GM10266 (cell line): ENCODE measurements around the gene AP5M1.
"Not testable (repeated sequence)": the region's sequence is repeated elsewhere in the genome, so short reads cannot be mapped to it uniquely, and the experiment has no call there.

Experiments
- DNase-seq: peaks from one replicate; pipeline ENCODE4 v3.0.0; 2012; ENCODE audit errors: extremely low spot score
- TF ChIP-seq, protein P1 (sequence below): IDR thresholded peaks from 2 replicates; pipeline ENCODE4 v1.5.1; 2012; ENCODE audit warnings: mild to moderate bottlenecking, low read depth; ENCODE audit not compliant: control insufficient read depth, insufficient read depth; ENCODE audit errors: missing control alignments

AP5M1 gene, protein sequence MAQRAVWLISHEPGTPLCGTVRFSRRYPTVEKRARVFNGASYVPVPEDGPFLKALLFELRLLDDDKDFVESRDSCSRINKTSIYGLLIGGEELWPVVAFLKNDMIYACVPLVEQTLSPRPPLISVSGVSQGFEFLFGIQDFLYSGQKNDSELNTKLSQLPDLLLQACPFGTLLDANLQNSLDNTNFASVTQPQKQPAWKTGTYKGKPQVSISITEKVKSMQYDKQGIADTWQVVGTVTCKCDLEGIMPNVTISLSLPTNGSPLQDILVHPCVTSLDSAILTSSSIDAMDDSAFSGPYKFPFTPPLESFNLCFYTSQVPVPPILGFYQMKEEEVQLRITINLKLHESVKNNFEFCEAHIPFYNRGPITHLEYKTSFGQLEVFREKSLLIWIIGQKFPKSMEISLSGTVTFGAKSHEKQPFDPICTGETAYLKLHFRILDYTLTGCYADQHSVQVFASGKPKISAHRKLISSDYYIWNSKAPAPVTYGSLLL

DNA sequence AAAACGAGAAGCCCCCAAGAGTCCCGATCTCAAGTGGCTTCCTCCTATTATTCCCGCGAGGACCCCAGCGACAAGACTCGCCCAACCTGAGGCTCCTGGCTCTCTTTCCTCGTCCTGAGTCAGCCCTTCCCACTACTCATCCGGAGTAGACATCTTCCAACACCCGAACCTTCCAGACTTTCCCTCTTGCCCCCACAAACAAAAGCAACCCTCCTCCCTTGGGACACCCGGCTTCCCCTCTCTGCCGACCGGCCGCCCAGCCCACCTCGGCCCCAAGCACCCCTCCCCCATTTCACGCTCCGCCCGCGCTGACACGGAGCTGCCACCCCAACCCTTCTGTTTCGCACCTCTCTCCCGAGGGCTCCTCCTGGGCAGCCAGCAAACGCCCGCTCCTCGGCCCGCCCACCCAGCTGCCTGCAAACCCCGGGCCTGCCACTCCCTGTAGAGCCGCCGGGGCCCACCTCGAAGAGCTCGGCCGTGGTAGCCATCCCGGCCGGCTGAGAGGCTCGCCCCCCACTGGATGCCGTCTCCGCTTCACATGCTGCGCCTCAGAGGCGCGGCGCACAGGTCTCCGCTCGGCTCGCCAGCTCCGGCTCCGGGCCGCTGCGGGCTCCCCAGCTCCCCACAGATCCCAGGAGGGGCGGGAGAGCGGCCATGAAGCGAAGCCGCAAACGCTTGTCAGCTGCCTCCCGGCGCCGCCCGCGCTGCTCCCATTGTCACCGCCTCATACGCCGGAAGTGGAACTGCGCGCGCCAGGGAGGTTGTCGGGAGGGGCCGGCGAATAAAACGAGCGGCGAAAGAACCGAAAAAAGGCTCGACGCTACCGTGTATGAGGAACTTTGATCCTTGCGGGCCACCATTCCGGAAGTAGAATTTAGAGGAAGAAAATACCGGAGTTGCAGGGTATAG is at the start of gene AP5M1, which contains the start of gene EXOC5:
Gene AP5M1, plus strand, starts transcription at position 811 of the 909 bp plus-strand sequence. CDS start 344 bp downstream, outside the sequence.
Gene EXOC5, minus strand, starts transcription at position 745 of the 909 bp plus-strand sequence. Its CDS starts 257 bp downstream, at position 488.
- TF ChIP-seq, protein P1, sequence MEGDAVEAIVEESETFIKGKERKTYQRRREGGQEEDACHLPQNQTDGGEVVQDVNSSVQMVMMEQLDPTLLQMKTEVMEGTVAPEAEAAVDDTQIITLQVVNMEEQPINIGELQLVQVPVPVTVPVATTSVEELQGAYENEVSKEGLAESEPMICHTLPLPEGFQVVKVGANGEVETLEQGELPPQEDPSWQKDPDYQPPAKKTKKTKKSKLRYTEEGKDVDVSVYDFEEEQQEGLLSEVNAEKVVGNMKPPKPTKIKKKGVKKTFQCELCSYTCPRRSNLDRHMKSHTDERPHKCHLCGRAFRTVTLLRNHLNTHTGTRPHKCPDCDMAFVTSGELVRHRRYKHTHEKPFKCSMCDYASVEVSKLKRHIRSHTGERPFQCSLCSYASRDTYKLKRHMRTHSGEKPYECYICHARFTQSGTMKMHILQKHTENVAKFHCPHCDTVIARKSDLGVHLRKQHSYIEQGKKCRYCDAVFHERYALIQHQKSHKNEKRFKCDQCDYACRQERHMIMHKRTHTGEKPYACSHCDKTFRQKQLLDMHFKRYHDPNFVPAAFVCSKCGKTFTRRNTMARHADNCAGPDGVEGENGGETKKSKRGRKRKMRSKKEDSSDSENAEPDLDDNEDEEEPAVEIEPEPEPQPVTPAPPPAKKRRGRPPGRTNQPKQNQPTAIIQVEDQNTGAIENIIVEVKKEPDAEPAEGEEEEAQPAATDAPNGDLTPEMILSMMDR = no peak
- DNase-seq = peak; percentile 82

GRCh38 chr14:57221931-57222330 is 46.8 kb upstream of the AP5M1 start:
- DNase-seq = no peak
- TF ChIP-seq, protein P1 = no peak

GRCh38 chr14:57227083-57227482 is 41.7 kb upstream of the AP5M1 start:
- no peak for DNase-seq
- TF ChIP-seq, protein P1 = no peak

- DNase-seq = not testable (repeated sequence)
Observed at GRCh38 chr14:57228320-57228719, 40.5 kb upstream of the AP5M1 start.

- TF ChIP-seq, protein P1 = no peak
- no peak for DNase-seq
Observed at GRCh38 chr14:57232006-57232405, 36.8 kb upstream of the AP5M1 start.

DNA sequence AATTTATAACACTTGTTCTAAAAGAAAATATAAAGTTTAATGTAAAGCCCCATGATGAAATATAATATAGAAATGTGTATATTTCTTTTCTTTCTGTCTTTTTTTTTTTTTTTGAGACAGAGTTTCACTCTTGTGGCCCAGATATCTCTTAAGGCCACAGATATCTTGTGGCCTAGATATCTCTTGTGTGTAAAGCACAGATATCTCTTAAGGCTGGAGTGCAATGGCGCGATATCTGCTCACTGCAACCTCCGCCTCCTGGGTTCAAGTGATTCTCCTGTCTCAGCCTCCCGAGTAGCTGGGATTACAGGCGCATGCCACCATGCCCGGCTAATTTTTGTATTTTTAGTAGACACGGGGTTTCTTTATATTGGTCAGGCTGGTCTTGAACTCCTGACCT is 28.7 kb upstream of the AP5M1 start:
- DNase-seq = not testable (repeated sequence)

DNA sequence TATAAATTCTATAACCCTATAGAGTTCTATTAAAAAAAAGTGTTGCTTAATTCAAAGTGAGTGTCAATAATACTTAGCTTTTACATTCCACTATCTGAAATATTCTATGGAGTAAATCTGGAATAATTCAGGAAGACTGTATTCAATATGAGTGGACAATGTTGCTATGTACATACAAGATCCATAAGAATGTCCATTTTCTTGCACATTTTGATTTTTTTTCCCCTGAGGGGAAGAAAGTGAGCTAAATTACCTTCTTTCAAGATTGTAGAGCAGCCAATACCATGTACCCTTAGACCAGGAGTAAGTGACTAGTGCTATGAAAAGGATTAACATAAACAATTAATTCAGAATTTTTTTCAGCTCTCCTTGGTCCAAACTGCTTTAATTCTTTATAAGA is 25.5 kb upstream of the AP5M1 start:
- TF ChIP-seq, protein P1 = no peak
- DNase-seq = no peak

DNA sequence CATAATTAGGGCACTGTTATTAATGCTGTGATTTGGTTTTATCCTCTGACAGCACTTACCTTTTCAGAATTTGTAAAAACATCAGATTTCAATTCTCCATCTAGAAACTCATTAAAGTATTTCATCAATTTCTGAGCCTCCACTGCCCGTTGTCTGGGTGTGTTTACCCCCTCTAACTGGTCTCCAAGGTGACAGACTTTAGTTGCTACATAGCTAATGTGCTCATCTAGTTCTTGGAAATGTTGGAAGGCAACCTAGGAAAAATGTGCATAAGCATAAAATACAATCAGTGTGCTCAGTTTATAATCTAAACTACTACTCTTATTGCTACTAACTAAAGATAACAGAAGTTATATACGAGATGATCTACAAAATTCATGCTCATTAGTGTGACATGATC is 24.7 kb upstream of the AP5M1 start:
- TF ChIP-seq, protein P1 = no peak
- DNase-seq = no peak
